ENCODE data around the gene VPS41. TPM values are rescaled to one million over a fixed set of nuclear protein-coding genes. Genes with fewer than 3 reads are reported as not detected.

The VPS41 gene
- total and polyA plus RNA-seq, 3 donors from 2014 or later, result 28.8 to 59.1 (median 52.7) TPM

DNA sequence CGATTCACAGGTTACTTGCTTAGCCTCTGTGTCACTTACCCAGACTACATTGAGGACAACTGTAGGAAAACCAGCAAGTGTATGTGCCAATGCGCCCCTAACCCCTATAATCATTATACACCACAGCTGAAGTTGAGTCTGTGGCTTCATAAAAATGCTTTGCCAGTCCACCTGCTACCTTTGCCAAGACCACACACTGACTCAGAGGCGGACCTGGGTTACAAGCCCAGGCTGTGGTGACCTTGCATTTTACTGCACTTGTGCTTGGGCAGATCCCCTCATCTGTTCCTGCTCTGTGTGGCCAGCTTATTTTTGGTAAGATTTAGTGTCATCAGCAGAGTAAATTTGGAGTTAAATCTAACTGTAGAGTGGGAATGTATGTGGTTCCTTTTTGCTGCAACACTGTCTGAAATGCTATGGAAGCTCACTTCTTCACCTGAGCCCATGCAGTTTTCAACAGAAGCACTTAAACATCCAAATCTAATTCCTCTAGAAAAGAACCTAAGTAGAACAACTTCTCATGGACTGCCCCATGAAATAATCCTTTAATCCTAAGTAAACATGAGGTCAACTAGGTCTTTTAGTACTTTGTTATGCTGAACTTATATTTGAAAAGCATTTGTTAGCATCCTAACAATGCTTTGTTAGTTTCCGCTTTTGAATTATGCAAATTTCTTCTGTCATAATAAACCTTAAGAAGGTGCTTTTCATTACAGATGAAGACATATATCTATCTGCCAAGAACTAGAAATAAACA lies 181.6 kb downstream of the VPS41 start:
- Histone ChIP-seq H3K4me3 (no peak overlapping the region), H3K27me3 (no peaks in the 10 kb centered on the region), H3K4me1 (no peaks in the 10 kb centered on the region), H3K36me3 (ENCODE audit: low read depth, missing control alignments) (no peaks in the 10 kb centered on the region), H3K27ac (no peak overlapping the region), H3K9me3 (no peaks in the 10 kb centered on the region)
- intact Hi-C loops (cut with DNase I; ENCODE audit: low total_unique reads), result no loop called here
- TF ChIP-seq, protein P1, sequence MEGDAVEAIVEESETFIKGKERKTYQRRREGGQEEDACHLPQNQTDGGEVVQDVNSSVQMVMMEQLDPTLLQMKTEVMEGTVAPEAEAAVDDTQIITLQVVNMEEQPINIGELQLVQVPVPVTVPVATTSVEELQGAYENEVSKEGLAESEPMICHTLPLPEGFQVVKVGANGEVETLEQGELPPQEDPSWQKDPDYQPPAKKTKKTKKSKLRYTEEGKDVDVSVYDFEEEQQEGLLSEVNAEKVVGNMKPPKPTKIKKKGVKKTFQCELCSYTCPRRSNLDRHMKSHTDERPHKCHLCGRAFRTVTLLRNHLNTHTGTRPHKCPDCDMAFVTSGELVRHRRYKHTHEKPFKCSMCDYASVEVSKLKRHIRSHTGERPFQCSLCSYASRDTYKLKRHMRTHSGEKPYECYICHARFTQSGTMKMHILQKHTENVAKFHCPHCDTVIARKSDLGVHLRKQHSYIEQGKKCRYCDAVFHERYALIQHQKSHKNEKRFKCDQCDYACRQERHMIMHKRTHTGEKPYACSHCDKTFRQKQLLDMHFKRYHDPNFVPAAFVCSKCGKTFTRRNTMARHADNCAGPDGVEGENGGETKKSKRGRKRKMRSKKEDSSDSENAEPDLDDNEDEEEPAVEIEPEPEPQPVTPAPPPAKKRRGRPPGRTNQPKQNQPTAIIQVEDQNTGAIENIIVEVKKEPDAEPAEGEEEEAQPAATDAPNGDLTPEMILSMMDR (IDR thresholded peaks at IDR 0.05), result no peak
- TF ChIP-seq POLR2A (IDR thresholded peaks at IDR 0.05), result no peak
- WGBS, 2 donors, result 88 to 91% methylated on average over 4 of the region's 4 CpGs
- no peak for DNase-seq

DNA sequence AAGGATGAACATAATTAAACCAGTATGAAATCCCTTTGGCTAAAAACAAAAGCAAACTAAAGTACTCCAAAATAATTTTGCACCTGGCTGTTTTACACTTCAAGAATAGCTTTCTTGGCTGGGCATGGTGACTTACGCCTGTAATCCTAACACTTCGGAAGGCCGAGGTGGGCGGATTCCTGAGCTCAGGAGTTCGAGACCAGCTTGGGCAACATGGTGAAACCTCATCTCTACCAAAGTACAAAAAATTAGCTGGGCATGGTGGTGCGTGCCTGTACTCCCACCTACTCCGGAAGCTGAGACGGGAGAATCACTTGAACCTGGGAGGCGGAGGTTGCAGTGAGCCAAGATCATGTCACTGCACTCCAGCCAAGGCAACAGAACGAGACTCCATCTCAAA lies 185.7 kb downstream of the VPS41 start:
- no peaks in the 10 kb centered on the region for H3K27me3 ChIP-seq
- intact Hi-C loops (cut with DNase I; ENCODE audit: low total_unique reads), result no loop called here
- no peak for DNase-seq
- H3K9me3 ChIP-seq, result no peaks in the 10 kb centered on the region
- TF ChIP-seq, protein P1 (IDR thresholded peaks at IDR 0.05), result no peak
- TF ChIP-seq POLR2A (IDR thresholded peaks at IDR 0.05), result no peak
- H3K4me3 ChIP-seq, result no peak overlapping the region
- no peak overlapping the region for H3K27ac ChIP-seq
- no peaks in the 10 kb centered on the region for H3K36me3 ChIP-seq (ENCODE audit: low read depth, missing control alignments)
- H3K4me1 ChIP-seq, result no peaks in the 10 kb centered on the region
- WGBS, 2 donors, result 87 to 94% methylated on average over 10 of the region's 10 CpGs

DNA sequence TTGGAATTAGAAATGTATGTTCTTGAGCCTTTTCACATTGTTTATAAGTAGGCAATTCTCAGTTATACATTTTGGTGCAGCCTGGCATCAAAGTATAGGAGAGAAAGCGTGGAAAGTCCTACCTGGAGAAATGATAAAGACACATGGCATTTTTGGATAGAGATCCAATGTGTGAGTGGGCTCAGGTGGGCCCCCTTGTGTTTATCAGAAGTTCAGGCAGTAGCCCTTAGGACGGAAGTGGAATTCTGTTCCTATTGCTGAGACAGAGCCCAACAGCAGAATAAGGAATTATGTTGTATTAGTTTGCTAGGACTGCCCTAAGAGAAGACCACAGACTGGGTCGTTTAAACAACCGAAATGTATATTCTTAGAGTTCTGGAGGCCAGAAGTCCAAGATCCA lies 192.6 kb downstream of the VPS41 start:
- Histone ChIP-seq H3K27me3 (no peaks in the 10 kb centered on the region), H3K27ac (no peak overlapping the region), H3K9me3 (no peaks in the 10 kb centered on the region), H3K36me3 (ENCODE audit: low read depth, missing control alignments) (no peaks in the 10 kb centered on the region), H3K4me1 (no peaks in the 10 kb centered on the region), H3K4me3 (no peak overlapping the region)
- intact Hi-C loops (cut with DNase I; ENCODE audit: low total_unique reads), result no loop called here
- no peak for DNase-seq
- WGBS, 2 donors, result 80 to 85% methylated on average over 4 of the region's 4 CpGs
- TF ChIP-seq, protein P1 (IDR thresholded peaks at IDR 0.05), result no peak
- no peak for TF ChIP-seq POLR2A (IDR thresholded peaks at IDR 0.05)

DNA sequence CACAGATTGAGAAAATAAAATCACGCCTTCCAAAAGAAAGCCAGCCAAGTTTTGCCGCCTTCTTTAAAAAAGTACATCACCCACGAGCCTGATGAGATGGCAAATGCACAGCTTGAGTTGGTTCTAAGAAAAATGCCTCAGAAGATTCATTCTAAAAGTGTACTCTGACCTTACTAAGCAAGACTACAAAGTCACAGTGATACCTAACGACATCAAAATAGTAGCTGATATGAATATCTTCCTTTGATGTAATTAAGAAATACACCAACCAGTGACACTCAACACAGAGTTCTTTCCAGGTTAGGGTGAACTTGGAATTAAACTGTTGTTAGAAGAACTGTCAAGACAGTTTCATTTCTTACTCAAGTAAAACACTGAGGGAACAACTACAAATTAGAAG lies 199.9 kb downstream of the VPS41 start:
- Histone ChIP-seq H3K36me3 (ENCODE audit: low read depth, missing control alignments) (no peaks in the 10 kb centered on the region), H3K27me3 (no peaks in the 10 kb centered on the region), H3K4me1 (no peaks in the 10 kb centered on the region), H3K27ac (no peak overlapping the region), H3K4me3 (no peak overlapping the region), H3K9me3 (no peaks in the 10 kb centered on the region)
- no peak for DNase-seq
- intact Hi-C loops (cut with DNase I; ENCODE audit: low total_unique reads), result no loop called here
- TF ChIP-seq, protein P1 (IDR thresholded peaks at IDR 0.05), result no peak
- TF ChIP-seq POLR2A (IDR thresholded peaks at IDR 0.05), result no peak
- WGBS, 2 donors, result 77 to 81% methylated on average over 4 of the region's 4 CpGs

DNA sequence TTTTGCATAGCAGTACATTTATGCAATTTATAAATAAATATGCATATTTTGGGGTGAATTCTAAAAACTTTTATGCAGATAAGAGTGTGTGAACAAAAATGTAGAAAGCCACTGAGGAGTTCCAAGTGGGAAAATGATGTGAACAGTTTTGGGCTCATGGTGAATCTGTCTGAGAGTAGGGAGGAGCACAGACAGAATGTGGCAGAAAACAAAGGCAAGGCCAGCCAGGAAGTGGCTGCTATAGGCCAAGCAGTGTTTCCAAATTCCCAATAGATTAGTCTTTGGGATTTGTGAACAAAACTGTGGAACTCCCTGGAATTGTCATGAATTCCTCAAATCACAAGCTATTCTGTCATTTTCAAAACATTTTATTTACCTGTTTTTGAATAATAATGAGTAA lies 204.2 kb downstream of the VPS41 start:
- no peaks in the 10 kb centered on the region for H3K27me3 ChIP-seq
- no peak for DNase-seq
- no peak for TF ChIP-seq POLR2A (IDR thresholded peaks at IDR 0.05)
- TF ChIP-seq, protein P1 (IDR thresholded peaks at IDR 0.05), result no peak
- no peaks in the 10 kb centered on the region for H3K4me1 ChIP-seq
- H3K9me3 ChIP-seq, result no peaks in the 10 kb centered on the region
- no peaks in the 10 kb centered on the region for H3K36me3 ChIP-seq (ENCODE audit: low read depth, missing control alignments)
- no peak overlapping the region for H3K4me3 ChIP-seq
- intact Hi-C loops (cut with DNase I; ENCODE audit: low total_unique reads), result no loop called here
- no peak overlapping the region for H3K27ac ChIP-seq
